H1 (cell line): ENCODE data around the gene SLC8A1. TPM values are rescaled to one million over a fixed set of nuclear protein-coding genes. Genes with fewer than 3 reads are reported as not detected.

Source experiments
- ASH2L ChIP-seq: fragments of 200-600, 300-600 bp; sonication (generic); IDR thresholded peaks from one replicate; pipeline ENCODE4 v1.7.1; 2017; ENCODE audit warnings: low read length
- BRCA1 ChIP-seq: IDR thresholded peaks from 2 replicates; pipeline ENCODE4 v1.6.1; 2012; ENCODE audit warnings: low read depth, low read length, improper control_type of control experiment
- CBX5 ChIP-seq: fragments of 300-800, 300-1000 bp; sonication (generic); IDR thresholded peaks from 2 replicates; pipeline ENCODE4 v1.7.1; 2016; ENCODE audit warnings: antibody characterized with exemption, low read length, low read depth
- CBX8 ChIP-seq: fragments of 300-800, 300-1000 bp; sonication (generic); IDR thresholded peaks from 2 replicates; pipeline ENCODE4 v1.7.1; 2016; ENCODE audit warnings: low read depth, low read length, borderline replicate concordance
- CHD7 ChIP-seq: fragments of 300-600 bp; sonication (generic); IDR thresholded peaks from 2 replicates; pipeline ENCODE4 v1.7.1; 2012; ENCODE audit warnings: low read length, moderate library complexity, mild to moderate bottlenecking, inconsistent platforms; ENCODE audit not compliant: insufficient replicate concordance
- MAX ChIP-seq: IDR thresholded peaks from 2 replicates; pipeline ENCODE4 v1.6.1; 2012; ENCODE audit warnings: inconsistent platforms
- POLR2A ChIP-seq, 2 experiments: IDR thresholded peaks; 1 replicate in 1 of 2; 2 replicates in 1 of 2; pipeline ENCODE4 v1.6.1; 2011; ENCODE audit warnings: low read depth in 2 of 2, low read length in 2 of 2, mild to moderate bottlenecking in 2 of 2; ENCODE audit errors: control extremely low read depth in 1 of 2
- SIX5 ChIP-seq: IDR thresholded peaks from 2 replicates; pipeline ENCODE4 v1.6.1; 2011; ENCODE audit warnings: mild to moderate bottlenecking, low read depth, low read length
- SP2 ChIP-seq: IDR thresholded peaks from 2 replicates; pipeline ENCODE4 v1.6.1; 2012; ENCODE audit warnings: mild to moderate bottlenecking, low read length, inconsistent platforms
- SUZ12 ChIP-seq: fragments of 200-600 bp; sonication (generic); IDR thresholded peaks from 2 replicates; pipeline ENCODE4 v1.6.1; 2012; ENCODE audit warnings: mild to moderate bottlenecking, inconsistent platforms, low read length, moderate library complexity, mixed read lengths
- ZNF274 ChIP-seq: IDR thresholded peaks from 2 replicates; pipeline ENCODE4 v1.7.0; 2012; ENCODE audit warnings: low read length, borderline replicate concordance; ENCODE audit errors: extremely low read depth
- polyA plus RNA-seq, 7 experiments: library from polyadenylated mRNA; depleted of rRNA in 3 of 7; stranded (reverse) in 5 of 7; unstranded in 2 of 7; fragments of >200 nt in 5 of 7; fragments of 200-250 nt in 2 of 7; gene quantifications; 1 replicate in 5 of 7; 2 replicates in 1 of 7; 4 replicates in 1 of 7; pipeline versions ENCODE4 v1.2.1 to v1.2.3, GENCODE V29; 2011 to 2013; ENCODE audit warnings: missing spikeins in 2 of 7, mixed read lengths in 2 of 7
- total RNA-seq: library from RNA; stranded (reverse); fragmentation: NEBNext Ultra II Directional; extraction: Animal tissue kit (Norgen Biotek cat#: 25700); gene quantifications from 2 replicates; pipeline ENCODE4 v1.2.1, GENCODE V29; 2021

SLC8A1 gene
- total and polyA plus RNA-seq, 2 of the 8 experiments (the other 6 are each of a cell fraction or from before 2014, with no cell fraction given): 0.68 to 3.6 TPM

- TF ChIP-seq CHD7 (no peak), ASH2L (no peak), MAX (no peak), BRCA1 (no peak), SP2 (no peak), CBX8 (no peak), SUZ12 (no peak), POLR2A (IDR thresholded peaks at IDR 0.05; ENCODE audit: control extremely low read depth in 1 of 2, low read depth in 2 of 2, low read length in 2 of 2) (no peak), SIX5 (no peak), CBX5 (no peak), ZNF274 (no peak)
Measured at GRCh38 chr2:40450796-40451430, 977 bp downstream of the SLC8A1 start (continued).
